ENCODE measurements around the gene UBE3D.

UBE3D gene

DNA sequence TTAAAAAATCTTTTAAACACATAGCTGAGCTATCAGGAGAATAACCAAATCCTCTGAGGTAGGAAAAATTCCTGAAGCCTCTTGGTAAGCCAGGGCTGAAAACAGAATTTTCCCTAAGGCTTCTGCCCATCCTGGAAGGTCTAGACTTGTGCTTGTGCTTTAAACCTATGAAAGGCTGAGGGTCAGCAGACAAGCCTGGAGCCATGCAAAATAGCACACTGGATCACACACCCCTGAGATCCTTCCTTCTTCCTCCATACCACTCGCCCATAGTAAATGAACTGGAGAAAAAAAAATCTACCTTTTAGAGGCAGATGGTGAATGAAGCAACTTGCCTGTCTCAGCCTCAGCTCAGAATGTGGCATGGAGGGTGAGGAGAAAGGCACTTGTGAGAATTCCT, 144.4 kb downstream of the UBE3D start:
- Histone ChIP-seq H3K79me2 (ENCODE audit: insufficient read depth, low read length) (no peaks in the 10 kb centered on the region), H3F3A (ENCODE audit: insufficient read depth) (no peaks in the 10 kb centered on the region), H3K27ac (ENCODE audit: low read depth, low read length) (no peak overlapping the region), H3K9me2 (replicated peaks; ENCODE audit: insufficient read depth, low read length) (no peaks in the 10 kb centered on the region), H3K4me2 (ENCODE audit: low read depth, low read length, poor library complexity, severe bottlenecking) (no peak overlapping the region), H2AFZ (ENCODE audit: low read depth, low read length, severe bottlenecking) (no peak overlapping the region), H3K36me3 (ENCODE audit: low read length) (peaks cover 5% of the 10 kb centered on the region), H3K9ac (ENCODE audit: low read length) (no peak overlapping the region), H3K9me3 (ENCODE audit: insufficient read depth, low read length) (no peaks in the 10 kb centered on the region), H4K20me1 (ENCODE audit: low read depth, low read length) (no peaks in the 10 kb centered on the region), H3K4me3 (ENCODE audit: insufficient read depth, low read length, poor library complexity, severe bottlenecking) (no peak overlapping the region), H3K27me3 (ENCODE audit: low read length) (no peaks in the 10 kb centered on the region)
- TF ChIP-seq EZH2phosphoT487 (conservative IDR thresholded peaks at IDR 0.05; ENCODE audit: low read length) = no peak
- TF ChIP-seq, protein P1, sequence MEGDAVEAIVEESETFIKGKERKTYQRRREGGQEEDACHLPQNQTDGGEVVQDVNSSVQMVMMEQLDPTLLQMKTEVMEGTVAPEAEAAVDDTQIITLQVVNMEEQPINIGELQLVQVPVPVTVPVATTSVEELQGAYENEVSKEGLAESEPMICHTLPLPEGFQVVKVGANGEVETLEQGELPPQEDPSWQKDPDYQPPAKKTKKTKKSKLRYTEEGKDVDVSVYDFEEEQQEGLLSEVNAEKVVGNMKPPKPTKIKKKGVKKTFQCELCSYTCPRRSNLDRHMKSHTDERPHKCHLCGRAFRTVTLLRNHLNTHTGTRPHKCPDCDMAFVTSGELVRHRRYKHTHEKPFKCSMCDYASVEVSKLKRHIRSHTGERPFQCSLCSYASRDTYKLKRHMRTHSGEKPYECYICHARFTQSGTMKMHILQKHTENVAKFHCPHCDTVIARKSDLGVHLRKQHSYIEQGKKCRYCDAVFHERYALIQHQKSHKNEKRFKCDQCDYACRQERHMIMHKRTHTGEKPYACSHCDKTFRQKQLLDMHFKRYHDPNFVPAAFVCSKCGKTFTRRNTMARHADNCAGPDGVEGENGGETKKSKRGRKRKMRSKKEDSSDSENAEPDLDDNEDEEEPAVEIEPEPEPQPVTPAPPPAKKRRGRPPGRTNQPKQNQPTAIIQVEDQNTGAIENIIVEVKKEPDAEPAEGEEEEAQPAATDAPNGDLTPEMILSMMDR (IDR thresholded peaks at IDR 0.05; ENCODE audit: insufficient read depth, low read length, poor library complexity, severe bottlenecking) = no peak

DNA sequence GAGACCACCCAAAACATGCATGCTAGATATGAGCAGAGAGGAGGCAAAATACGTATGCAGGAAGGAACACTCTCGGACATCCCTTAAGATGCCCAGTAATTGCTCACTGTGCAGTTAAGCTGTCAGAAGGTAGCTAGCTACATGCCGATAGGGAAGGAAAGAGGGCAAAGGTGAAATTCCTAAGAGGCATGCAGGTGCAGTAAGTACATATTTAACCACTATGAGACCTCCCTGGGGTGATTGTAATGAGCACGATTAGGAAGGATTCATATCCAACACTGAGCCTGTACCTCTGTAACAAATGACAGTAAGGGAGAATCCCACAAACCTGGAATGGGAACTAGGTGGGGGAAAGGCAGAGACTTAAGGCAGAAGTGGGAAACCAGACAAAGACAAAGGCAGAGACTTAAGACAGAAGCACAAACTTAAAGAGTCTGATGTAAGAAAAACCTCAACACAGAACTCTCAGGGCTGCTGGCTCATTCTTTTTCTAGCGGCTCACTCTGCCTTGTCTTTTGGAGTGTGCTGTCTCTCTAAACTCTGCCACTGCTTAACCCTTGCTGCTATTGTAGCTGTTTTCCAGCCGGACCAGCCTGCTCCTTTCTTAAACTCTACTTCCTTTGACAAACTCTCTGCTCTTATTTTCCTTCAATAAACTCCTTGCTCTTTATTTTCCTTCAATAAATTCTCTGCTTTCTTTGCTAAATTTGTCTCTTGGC, 148.1 kb downstream of the UBE3D start:
- Histone ChIP-seq H3K27ac (ENCODE audit: low read depth, low read length) (no peak overlapping the region), H3K9me2 (replicated peaks; ENCODE audit: insufficient read depth, low read length) (no peaks in the 10 kb centered on the region), H3K27me3 (ENCODE audit: low read length) (no peaks in the 10 kb centered on the region), H3K9ac (ENCODE audit: low read length) (no peak overlapping the region), H3K36me3 (ENCODE audit: low read length) (peaks cover 8% of the 10 kb centered on the region), H3F3A (ENCODE audit: insufficient read depth) (no peaks in the 10 kb centered on the region), H3K4me3 (ENCODE audit: insufficient read depth, low read length, poor library complexity, severe bottlenecking) (no peak overlapping the region), H4K20me1 (ENCODE audit: low read depth, low read length) (no peaks in the 10 kb centered on the region), H3K4me2 (ENCODE audit: low read depth, low read length, poor library complexity, severe bottlenecking) (no peak overlapping the region), H2AFZ (ENCODE audit: low read depth, low read length, severe bottlenecking) (no peak overlapping the region), H3K9me3 (ENCODE audit: insufficient read depth, low read length) (no peaks in the 10 kb centered on the region), H3K79me2 (ENCODE audit: insufficient read depth, low read length) (no peaks in the 10 kb centered on the region)
- TF ChIP-seq EZH2phosphoT487 (conservative IDR thresholded peaks at IDR 0.05; ENCODE audit: low read length) = no peak
- TF ChIP-seq, protein P1 (IDR thresholded peaks at IDR 0.05; ENCODE audit: insufficient read depth, low read length, poor library complexity, severe bottlenecking) = no peak

DNA sequence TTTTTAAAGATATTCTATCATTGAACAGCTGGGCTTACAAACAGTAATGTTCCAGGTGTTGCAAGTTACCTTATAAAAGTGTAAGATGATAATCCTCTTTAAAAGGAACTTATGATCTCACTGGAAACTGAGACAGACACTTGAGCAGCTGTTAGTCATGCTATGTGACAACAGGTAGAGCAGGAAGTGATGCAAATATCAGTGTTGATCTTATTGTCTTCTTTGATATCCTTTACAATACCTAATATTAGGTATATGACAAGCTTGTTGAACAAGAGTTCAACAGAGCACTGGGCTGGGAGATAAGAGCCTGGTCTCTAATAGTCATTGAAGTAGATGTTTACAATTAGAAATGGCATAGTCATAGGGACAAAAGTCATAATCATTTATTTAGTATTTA, 150.0 kb downstream of the UBE3D start:
- H3K9me3 ChIP-seq (ENCODE audit: insufficient read depth, low read length) = no peaks in the 10 kb centered on the region
- no peaks in the 10 kb centered on the region for H3K9me2 ChIP-seq (replicated peaks; ENCODE audit: insufficient read depth, low read length)
- H3K79me2 ChIP-seq (ENCODE audit: insufficient read depth, low read length) = no peaks in the 10 kb centered on the region
- no peaks in the 10 kb centered on the region for H3K27me3 ChIP-seq (ENCODE audit: low read length)
- H4K20me1 ChIP-seq (ENCODE audit: low read depth, low read length) = no peaks in the 10 kb centered on the region
- H3F3A ChIP-seq (ENCODE audit: insufficient read depth) = no peaks in the 10 kb centered on the region
- H3K9ac ChIP-seq (ENCODE audit: low read length) = no peak overlapping the region
- peaks cover 8% of the 10 kb centered on the region for H3K36me3 ChIP-seq (ENCODE audit: low read length)
- no peak for TF ChIP-seq EZH2phosphoT487 (conservative IDR thresholded peaks at IDR 0.05; ENCODE audit: low read length)
- no peak overlapping the region for H3K27ac ChIP-seq (ENCODE audit: low read depth, low read length)
- no peak overlapping the region for H3K4me3 ChIP-seq (ENCODE audit: insufficient read depth, low read length, poor library complexity, severe bottlenecking)
- no peak overlapping the region for H3K4me2 ChIP-seq (ENCODE audit: low read depth, low read length, poor library complexity, severe bottlenecking)
- H2AFZ ChIP-seq (ENCODE audit: low read depth, low read length, severe bottlenecking) = no peak overlapping the region

DNA sequence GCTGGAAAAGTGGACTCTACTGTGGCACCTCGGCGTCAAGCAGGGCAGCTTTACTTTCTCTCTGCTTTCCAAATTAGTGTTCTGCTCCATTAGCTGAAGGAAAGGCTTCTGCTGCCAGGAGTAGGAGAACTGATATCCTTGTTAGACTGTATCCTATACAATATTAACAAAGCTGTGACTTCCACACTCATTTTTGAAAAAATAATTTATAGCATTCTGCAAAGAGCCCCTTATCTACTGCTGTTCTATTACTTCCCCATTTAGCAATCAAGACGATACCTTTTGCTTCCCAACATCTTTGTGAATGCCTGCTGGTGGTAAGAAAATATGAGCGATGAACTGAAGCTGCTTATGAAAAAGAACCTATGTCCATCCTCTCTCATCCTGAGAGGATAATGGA, 151.1 kb downstream of the UBE3D start:
- no peaks in the 10 kb centered on the region for H3K79me2 ChIP-seq (ENCODE audit: insufficient read depth, low read length)
- TF ChIP-seq, protein P1 (IDR thresholded peaks at IDR 0.05; ENCODE audit: insufficient read depth, low read length, poor library complexity, severe bottlenecking) = no peak
- TF ChIP-seq EZH2phosphoT487 (conservative IDR thresholded peaks at IDR 0.05; ENCODE audit: low read length) = no peak
- H3K4me3 ChIP-seq (ENCODE audit: insufficient read depth, low read length, poor library complexity, severe bottlenecking) = no peak overlapping the region
- H3K36me3 ChIP-seq (ENCODE audit: low read length) = peaks cover 3% of the 10 kb centered on the region; the same call in 1 of the 2 replicates
- H3K9me3 ChIP-seq (ENCODE audit: insufficient read depth, low read length) = no peaks in the 10 kb centered on the region
- no peak overlapping the region for H3K9ac ChIP-seq (ENCODE audit: low read length)
- no peaks in the 10 kb centered on the region for H3K9me2 ChIP-seq (replicated peaks; ENCODE audit: insufficient read depth, low read length)
- no peaks in the 10 kb centered on the region for H3K27me3 ChIP-seq (ENCODE audit: low read length)
- no peak overlapping the region for H3K4me2 ChIP-seq (ENCODE audit: low read depth, low read length, poor library complexity, severe bottlenecking)
- no peaks in the 10 kb centered on the region for H3F3A ChIP-seq (ENCODE audit: insufficient read depth)
- no peak overlapping the region for H3K27ac ChIP-seq (ENCODE audit: low read depth, low read length)
- H2AFZ ChIP-seq (ENCODE audit: low read depth, low read length, severe bottlenecking) = no peak overlapping the region
- H4K20me1 ChIP-seq (ENCODE audit: low read depth, low read length) = no peaks in the 10 kb centered on the region
